HCT116 (cell line): ENCODE data around the gene SIRPG. TPM values are rescaled to one million over a fixed set of nuclear protein-coding genes. Genes with fewer than 3 reads are reported as not detected.
A peak's percentile ranks its signal among the peaks of the same experiment; 100 is the strongest.
"Not testable (repeated sequence)": the region's sequence is repeated elsewhere in the genome, so short reads cannot be mapped to it uniquely, and the experiment has no call there.

Experiments
- ATAC-seq: fragments of 200-7000 bp; cut with Tn5 transposase; 2 replicates; pipeline ENCODE4 v1.9.1; 2020; ENCODE audit warnings: mild to moderate bottlenecking, moderate library complexity
- Bru-seq: library from RNA; stranded (reverse); fragments of 400-500 nt; gene quantifications from one replicate; lab custom pipeline; 2021; lab: Mats Ljungman, UMichigan
- BruChase-seq, 2 experiments: library from RNA; stranded (reverse); fragments of 400-500 nt; gene quantifications; one replicate each; lab custom pipeline; 2021; lab: Mats Ljungman, UMichigan
- BruUV-seq: library from RNA; stranded (reverse); fragments of 400-500 nt; replicated peaks from 2 replicates; lab custom pipeline; 2021; lab: Mats Ljungman, UMichigan
- CTCF ChIA-PET: fragments of 300-600 bp; sonication (Branson Sonifier 250); formaldehyde crosslinking; loops from one replicate; lab custom pipeline; 2021; ENCODE audit warnings: antibody characterized with exemption; lab: Charles Lee
- POLR2A ChIA-PET: fragments of 300-600, 350-600 bp; sonication (Branson Sonifier 250); formaldehyde crosslinking; loops from one replicate; lab custom pipeline; 2021; ENCODE audit warnings: antibody characterized with exemption; lab: Charles Lee
- RAD21 ChIA-PET, 2 experiments: fragments of 300-600 bp; sonication (Branson Sonifier 250); formaldehyde crosslinking; loops; one replicate each; lab custom pipeline; 2023; ENCODE audit warnings: low total read pairs in 2 of 2; ENCODE audit not compliant: uncharacterized antibody in 2 of 2, unreplicated experiment in 2 of 2, low non-redundant PET in 1 of 2; lab: Charles Lee
- DNase-seq: peaks from one replicate; pipeline ENCODE4 v3.0.0-alpha.2; 2010; ENCODE audit warnings: low read depth, low spot score
- H2AFZ ChIP-seq: fragments of 200-600 bp; shearing (Covaris generic), sonication (generic); 2 replicates; pipeline ENCODE4 v1.6.1; 2017; ENCODE audit warnings: low read depth, mixed run types, mixed read lengths, antibody characterized with exemption, low read length; ENCODE audit not compliant: poor library complexity, severe bottlenecking
- H3K27ac ChIP-seq: 2 replicates; pipeline ENCODE4 v1.5.1; 2012; ENCODE audit warnings: low read depth, low read length
- H3K27me3 ChIP-seq: fragments of 200-600 bp; sonication (generic); 2 replicates; pipeline ENCODE4 v1.6.1; 2016; ENCODE audit warnings: mixed run types, low read length, mixed read lengths; ENCODE audit not compliant: insufficient read depth
- H3K36me3 ChIP-seq, 2 experiments: fragments of 200-500 bp in 1 of 2; fragments of 200-600 bp in 1 of 2; sonication (Bioruptor generic) in 1 of 2; sonication (generic) in 1 of 2; 2 replicates each; pipeline versions ENCODE4 v1.5.1 to v1.6.1; 2014 to 2016; ENCODE audit warnings: low read length in 2 of 2, inconsistent platforms in 1 of 2, mixed read lengths in 1 of 2, mixed run types in 1 of 2; ENCODE audit not compliant: insufficient read depth in 2 of 2, control insufficient read depth in 1 of 2
- H3K4me1 ChIP-seq, 2 experiments: fragments of 200-600 bp in 1 of 2; sonication (generic) in 1 of 2; 2 replicates each; pipeline versions ENCODE4 v1.5.1 to v1.6.1; 2012 to 2017; ENCODE audit warnings: low read length in 2 of 2, inconsistent platforms in 1 of 2, mild to moderate bottlenecking in 1 of 2, mixed read lengths in 1 of 2, mixed run types in 1 of 2, moderate library complexity in 1 of 2; ENCODE audit not compliant: insufficient read depth in 2 of 2, control insufficient read depth in 1 of 2
- H3K4me2 ChIP-seq: fragments of 200-600 bp; sonication (generic); 2 replicates; pipeline ENCODE4 v1.6.1; 2017; ENCODE audit warnings: mixed run types, low read length, mixed read lengths
- H3K4me3 ChIP-seq, 2 experiments: fragments of 200-600 bp in 1 of 2; sonication (generic) in 1 of 2; replicated peaks in 1 of 2; 2 replicates each; pipeline ENCODE4 v1.5.1; 2011 to 2016; ENCODE audit warnings: low read length in 2 of 2, control low read depth in 1 of 2, low read depth in 1 of 2, mild to moderate bottlenecking in 1 of 2, mixed read lengths in 1 of 2, mixed run types in 1 of 2
- H3K79me2 ChIP-seq: fragments of 200-600 bp; sonication (generic); 2 replicates; pipeline ENCODE4 v1.6.1; 2017; ENCODE audit warnings: mild to moderate bottlenecking, mixed run types, low read length, moderate library complexity, mixed read lengths; ENCODE audit not compliant: insufficient read depth
- H3K9ac ChIP-seq: fragments of 200-600 bp; sonication (generic); 2 replicates; pipeline ENCODE4 v1.6.1; 2016; ENCODE audit warnings: low read length, mixed read lengths
- H3K9me2 ChIP-seq: fragments of 200-600 bp; sonication (generic), shearing (Covaris generic); 2 replicates; pipeline ENCODE4 v1.6.1; 2017; ENCODE audit warnings: mixed run types, mild to moderate bottlenecking, moderate library complexity; ENCODE audit not compliant: insufficient read depth
- H3K9me3 ChIP-seq, 2 experiments: fragments of 200-500 bp in 1 of 2; fragments of 200-600 bp in 1 of 2; sonication (Bioruptor generic) in 1 of 2; sonication (generic) in 1 of 2; 2 replicates each; pipeline ENCODE4 v1.6.1; 2014 to 2017; ENCODE audit warnings: low read length in 2 of 2, mixed read lengths in 2 of 2, inconsistent platforms in 1 of 2, low read depth in 1 of 2, mild to moderate bottlenecking in 1 of 2, mixed run types in 1 of 2, moderate library complexity in 1 of 2; ENCODE audit not compliant: control insufficient read depth in 1 of 2, insufficient read depth in 1 of 2
- H4K20me1 ChIP-seq: fragments of 200-600 bp; sonication (generic), shearing (Covaris generic); 2 replicates; pipeline ENCODE4 v1.6.1; 2017; ENCODE audit warnings: mixed run types, mild to moderate bottlenecking, moderate library complexity; ENCODE audit not compliant: insufficient read depth
- CEBPB ChIP-seq: IDR thresholded peaks from 2 replicates; pipeline ENCODE4 v1.6.1; 2012; ENCODE audit warnings: low read depth
- intact Hi-C: fragments of 100-400 bp; cut with micrococcal nuclease; formaldehyde crosslinking; loops from 2 replicates; pipeline ENCODE4 v1.10.0; 2022
- long read RNA-seq: library from polyadenylated mRNA; unstranded; transcript quantifications from one replicate; pipeline ENCODE4 v2.0.0, GENCODE V29; 2021; ENCODE audit not compliant: unreplicated experiment
- polyA plus RNA-seq: library from polyadenylated mRNA; unstranded; fragments of >200 nt; gene quantifications from 2 replicates; pipeline ENCODE4 v1.2.1, GENCODE V29; 2012; ENCODE audit warnings: missing spikeins
- total RNA-seq: library from RNA; stranded (reverse); gene quantifications from one replicate; pipeline ENCODE4 v1.2.1, GENCODE V29; 2021; ENCODE audit not compliant: unreplicated experiment

Gene SIRPG
- total RNA-seq, result not detected
- polyA plus RNA-seq, result not detected in 2 replicates
- percentile 2 among the genes with signal in this experiment for Bru-seq, nascent RNA
- not detected for BruChase-seq, experiment 1, labeled RNA remaining after a 6-hour chase
- not detected for BruChase-seq, experiment 2, labeled RNA remaining after a 2-hour chase
- long read RNA-seq, result 0 reads

GRCh38 chr20:1657556-1658334 lies at the start of gene SIRPG:
Gene SIRPG, minus strand, starts transcription at chr20:1657779. Its CDS starts 65 bp downstream, at chr20:1657714.
- ChIA-PET POLR2A (no interaction called here), RAD21 (no interaction called here), CTCF (no interaction called here)
- Histone ChIP-seq H3K79me2 (no peaks in the 10 kb centered on the region), H2AFZ (no peak within 1 kb of the TSS), H3K9me3 (no peaks in the 10 kb centered on the region), H3K27me3 (peaks cover 44% of the 10 kb centered on the region), H3K4me2 (no peak within 1 kb of the TSS), H3K9me2 (no peaks in the 10 kb centered on the region), H3K9ac (no peak within 1 kb of the TSS), H3K4me3 (no peak within 1 kb of the TSS), H3K27ac (no peak within 1 kb of the TSS), H4K20me1 (no peaks in the 10 kb centered on the region), H3K36me3 (no peaks in the 10 kb centered on the region), H3K4me1 (no peaks in the 10 kb centered on the region; a peak in 1 of 4 replicates)
- intact Hi-C loops, result no loop called here
- no TSS peak for BruUV-seq
- no peak for DNase-seq
- TF ChIP-seq CEBPB, result no peak
- no peak for ATAC-seq

GRCh38 chr20:1706887-1707286 lies 49.3 kb upstream of the SIRPG start:
- POLR2A ChIA-PET, RAD21 ChIA-PET, intact Hi-C loops, H3K36me3 ChIP-seq, H3K4me3 ChIP-seq, H3K4me1 ChIP-seq, CTCF ChIA-PET, H3K27ac ChIP-seq, ATAC-seq, H3K9me3 ChIP-seq, H3K9me2 ChIP-seq, H3K9ac ChIP-seq, DNase-seq, H3K79me2 ChIP-seq, H3K4me2 ChIP-seq, H4K20me1 ChIP-seq, BruUV-seq, H2AFZ ChIP-seq: not testable (repeated sequence)
- peaks cover 34% of the 10 kb centered on the region for H3K27me3 ChIP-seq
